GM23338 (cell line): ENCODE data around the gene RNASET2. TPM values are rescaled to one million over a fixed set of nuclear protein-coding genes. Genes with fewer than 3 reads are reported as not detected.

Experiments
- ATAC-seq: fragments of 200-7000 bp; cut with Tn5 transposase; 3 replicates; pipeline ENCODE4 v1.9.1; 2020
- DNase-seq: peaks from one replicate; pipeline ENCODE4 v3.0.0-alpha.2; 2015; ENCODE audit warnings: low spot score
- H2AFZ ChIP-seq: fragments of 200-600 bp; sonication (generic); 2 replicates; pipeline ENCODE4 v1.8.0; 2016; ENCODE audit warnings: antibody characterized with exemption, mild to moderate bottlenecking, moderate library complexity
- H3F3A ChIP-seq: fragments of 200-600 bp; sonication (generic); replicated peaks from 2 replicates; pipeline ENCODE4 v1.8.0; 2017; ENCODE audit warnings: antibody characterized with exemption, mixed run types, low read depth
- H3K27ac ChIP-seq: fragments of 200-600 bp; sonication (generic); 2 replicates; pipeline ENCODE4 v1.6.1; 2016; ENCODE audit warnings: low read depth
- H3K27me3 ChIP-seq: fragments of 200-600 bp; sonication (generic); 2 replicates; pipeline ENCODE4 v1.8.0; 2016; ENCODE audit warnings: mild to moderate bottlenecking, mixed run types, moderate library complexity; ENCODE audit not compliant: insufficient read depth
- H3K36me3 ChIP-seq: fragments of 200-600 bp; sonication (generic); 2 replicates; pipeline ENCODE4 v1.8.0; 2016; ENCODE audit warnings: mild to moderate bottlenecking; ENCODE audit not compliant: insufficient read depth
- H3K4me1 ChIP-seq: fragments of 200-600 bp; sonication (generic); 2 replicates; pipeline ENCODE4 v1.8.0; 2016; ENCODE audit warnings: mild to moderate bottlenecking, moderate library complexity; ENCODE audit not compliant: insufficient read depth
- H3K4me2 ChIP-seq: fragments of 200-600 bp; sonication (generic); 2 replicates; pipeline ENCODE4 v1.7.1; 2017; ENCODE audit warnings: mixed run types
- H3K4me3 ChIP-seq: fragments of 200-600 bp; sonication (generic); 2 replicates; pipeline ENCODE4 v1.6.1; 2016; ENCODE audit warnings: mixed run types
- H3K79me2 ChIP-seq: fragments of 200-600 bp; sonication (generic); replicated peaks from 2 replicates; pipeline ENCODE4 v1.8.0; 2017; ENCODE audit warnings: mild to moderate bottlenecking; ENCODE audit not compliant: insufficient read depth
- H3K9me2 ChIP-seq: fragments of 200-600 bp; sonication (generic); 2 replicates; pipeline ENCODE4 v1.8.0; 2017; ENCODE audit not compliant: insufficient read depth
- H4K20me1 ChIP-seq: fragments of 200-600 bp; sonication (generic); replicated peaks from 2 replicates; pipeline ENCODE4 v1.8.0; 2017; ENCODE audit warnings: mild to moderate bottlenecking; ENCODE audit not compliant: insufficient read depth
- H3K27ac Mint-ChIP-seq: 2 replicates; pipeline ENCODE4 v1.8.0; 2020; ENCODE audit warnings: inconsistent platforms, mild to moderate bottlenecking, moderate library complexity, mixed read lengths
- H3K27me3 Mint-ChIP-seq: 3 replicates; pipeline ENCODE4 v1.8.0; 2022; ENCODE audit warnings: low read depth, mild to moderate bottlenecking, moderate library complexity, mixed read lengths, inconsistent platforms; ENCODE audit not compliant: insufficient read depth, poor library complexity
- H3K36me3 Mint-ChIP-seq: 3 replicates; pipeline ENCODE4 v1.8.0; 2021; ENCODE audit warnings: low read depth, mild to moderate bottlenecking, inconsistent platforms, moderate library complexity, mixed read lengths
- H3K4me1 Mint-ChIP-seq: 3 replicates; pipeline ENCODE4 v1.8.0; 2020; ENCODE audit warnings: mild to moderate bottlenecking, inconsistent platforms, mixed read lengths
- H3K4me3 Mint-ChIP-seq: 3 replicates; pipeline ENCODE4 v1.8.0; 2021; ENCODE audit warnings: moderate library complexity, mild to moderate bottlenecking, inconsistent platforms, mixed read lengths
- H3K9me3 Mint-ChIP-seq: 3 replicates; pipeline ENCODE4 v1.8.0; 2020; ENCODE audit warnings: moderate library complexity, mild to moderate bottlenecking, inconsistent platforms, mixed read lengths
- EZH2 ChIP-seq: fragments of 200-600 bp; sonication (generic); IDR thresholded peaks from one replicate; pipeline ENCODE4 v1.8.0; 2017; ENCODE audit warnings: antibody characterized with exemption, mild to moderate bottlenecking, low read depth; ENCODE audit not compliant: unreplicated experiment
- EZH2phosphoT487 ChIP-seq: fragments of 200-600 bp; sonication (generic); IDR thresholded peaks from one replicate; pipeline ENCODE4 v1.8.1; 2018; ENCODE audit warnings: antibody characterized with exemption; ENCODE audit not compliant: unreplicated experiment
- JUNB ChIP-seq: IDR thresholded peaks from one replicate; pipeline ENCODE4 v1.6.1; 2016; ENCODE audit warnings: antibody characterized with exemption; ENCODE audit not compliant: unreplicated experiment
- NANOG ChIP-seq: IDR thresholded peaks from 2 replicates; pipeline ENCODE4 v1.6.1; 2016; ENCODE audit warnings: antibody characterized with exemption, borderline replicate concordance
- POLR2AphosphoS5 ChIP-seq: IDR thresholded peaks from 2 replicates; pipeline ENCODE4 v1.6.1; 2016; ENCODE audit warnings: antibody characterized with exemption, low read depth
- ZNF114 ChIP-seq: fragments of 250-450 bp; sonication (Bioruptor Pico); IDR thresholded peaks from 2 replicates; pipeline ENCODE4 v1.5.0; 2020; ENCODE audit warnings: mild to moderate bottlenecking, moderate library complexity
- polyA plus RNA-seq: library from polyadenylated mRNA; unstranded; fragments of >200 nt; fragmentation: Nextera tagmentation; extraction: Ambion mirVana; gene quantifications from 2 replicates; pipeline ENCODE4 v1.2.1, GENCODE V29; 2016
- total RNA-seq: library from RNA; depleted of rRNA; stranded (reverse); fragments of >200 nt; shearing (Covaris generic); gene quantifications from 2 replicates; pipeline ENCODE4 v1.2.3, GENCODE V29; 2014
- TF ChIP-seq, protein P1 (sequence below), 2 experiments: fragments of 200-600 bp in 1 of 2; sonication (generic) in 1 of 2; conservative IDR thresholded peaks; 2 replicates each; pipeline versions ENCODE4 v1.5.1 to v1.6.1; 2016 to 2017; ENCODE audit warnings: antibody characterized with exemption in 2 of 2, low read depth in 2 of 2, mild to moderate bottlenecking in 2 of 2, moderate library complexity in 1 of 2
- TF ChIP-seq, protein P2 (sequence below): fragments of 250-450 bp; sonication (Bioruptor Pico); IDR thresholded peaks from 2 replicates; pipeline ENCODE4 v1.5.0; 2020; ENCODE audit warnings: mild to moderate bottlenecking, moderate library complexity

Gene RNASET2
- total and polyA plus RNA-seq, 2 experiments from 2014 or later = 40.5 to 62.8 TPM

DNA sequence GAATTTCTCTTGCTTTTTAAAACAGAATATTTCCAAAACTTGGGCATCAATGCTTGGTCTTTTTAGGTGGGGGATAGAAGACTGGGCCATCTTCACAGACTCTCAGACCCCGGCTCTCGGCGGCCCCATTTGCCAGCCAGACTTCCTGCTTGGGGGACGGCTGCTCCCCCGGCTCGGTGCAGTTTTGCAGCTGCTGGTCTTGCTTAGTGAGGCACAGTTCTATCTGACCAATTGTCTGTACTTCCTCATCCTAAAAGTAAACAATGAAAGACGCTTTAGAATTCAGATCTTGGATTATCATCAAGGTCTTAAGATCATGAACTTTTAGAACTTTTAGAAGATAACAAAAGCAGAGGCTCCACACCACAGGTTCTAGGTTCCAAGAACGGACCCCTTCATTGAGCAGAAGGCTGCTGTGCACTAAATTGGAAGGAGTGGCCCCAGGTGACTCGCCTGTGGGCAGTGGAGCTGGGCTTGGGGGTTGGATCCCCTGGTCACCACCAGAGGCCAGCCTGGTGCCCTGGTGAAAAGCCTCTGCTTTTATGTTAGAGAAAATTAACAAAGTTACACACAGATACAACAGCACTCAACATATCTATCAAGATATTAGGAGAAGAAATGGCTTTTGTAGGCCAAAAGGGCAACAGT is 26.7 kb downstream of the RNASET2 start:
- no peaks in the 10 kb centered on the region for H4K20me1 ChIP-seq
- TF ChIP-seq ZNF114 (CRISPR knock-in tag) = no peak
- TF ChIP-seq, protein P1, sequence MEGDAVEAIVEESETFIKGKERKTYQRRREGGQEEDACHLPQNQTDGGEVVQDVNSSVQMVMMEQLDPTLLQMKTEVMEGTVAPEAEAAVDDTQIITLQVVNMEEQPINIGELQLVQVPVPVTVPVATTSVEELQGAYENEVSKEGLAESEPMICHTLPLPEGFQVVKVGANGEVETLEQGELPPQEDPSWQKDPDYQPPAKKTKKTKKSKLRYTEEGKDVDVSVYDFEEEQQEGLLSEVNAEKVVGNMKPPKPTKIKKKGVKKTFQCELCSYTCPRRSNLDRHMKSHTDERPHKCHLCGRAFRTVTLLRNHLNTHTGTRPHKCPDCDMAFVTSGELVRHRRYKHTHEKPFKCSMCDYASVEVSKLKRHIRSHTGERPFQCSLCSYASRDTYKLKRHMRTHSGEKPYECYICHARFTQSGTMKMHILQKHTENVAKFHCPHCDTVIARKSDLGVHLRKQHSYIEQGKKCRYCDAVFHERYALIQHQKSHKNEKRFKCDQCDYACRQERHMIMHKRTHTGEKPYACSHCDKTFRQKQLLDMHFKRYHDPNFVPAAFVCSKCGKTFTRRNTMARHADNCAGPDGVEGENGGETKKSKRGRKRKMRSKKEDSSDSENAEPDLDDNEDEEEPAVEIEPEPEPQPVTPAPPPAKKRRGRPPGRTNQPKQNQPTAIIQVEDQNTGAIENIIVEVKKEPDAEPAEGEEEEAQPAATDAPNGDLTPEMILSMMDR (conservative IDR thresholded peaks at IDR 0.05; ENCODE audit: low read depth in 2 of 2) = 0 out of 4 replicates have a peak, but pooled peaks of 1 of the 2 experiments have one; percentile 15
- H3K27ac Mint-ChIP-seq = no peak overlapping the region
- H3K27me3 ChIP-seq = no peaks in the 10 kb centered on the region
- H3K36me3 Mint-ChIP-seq = no peaks in the 10 kb centered on the region; the same call in 2 of the 3 replicates
- no peak overlapping the region for H3K4me3 Mint-ChIP-seq
- H3K27me3 Mint-ChIP-seq = peaks cover 6% of the 10 kb centered on the region
- no peak for ATAC-seq
- no peaks in the 10 kb centered on the region for H3K4me1 ChIP-seq
- H3K9me3 Mint-ChIP-seq = no peaks in the 10 kb centered on the region
- no peak overlapping the region for H3K4me3 ChIP-seq
- H2AFZ ChIP-seq = no peak overlapping the region
- H3K9me2 ChIP-seq = no peaks in the 10 kb centered on the region
- H3K4me2 ChIP-seq = no peak overlapping the region
- H3K4me1 Mint-ChIP-seq = peaks cover 3% of the 10 kb centered on the region; the same call in 1 of the 3 replicates
- no peaks in the 10 kb centered on the region for H3K36me3 ChIP-seq
- H3K27ac ChIP-seq = no peak overlapping the region
- no peaks in the 10 kb centered on the region for H3K79me2 ChIP-seq
- no peak for DNase-seq
- H3F3A ChIP-seq = peaks cover 7% of the 10 kb centered on the region; the same call in 1 of the 2 replicates

DNA sequence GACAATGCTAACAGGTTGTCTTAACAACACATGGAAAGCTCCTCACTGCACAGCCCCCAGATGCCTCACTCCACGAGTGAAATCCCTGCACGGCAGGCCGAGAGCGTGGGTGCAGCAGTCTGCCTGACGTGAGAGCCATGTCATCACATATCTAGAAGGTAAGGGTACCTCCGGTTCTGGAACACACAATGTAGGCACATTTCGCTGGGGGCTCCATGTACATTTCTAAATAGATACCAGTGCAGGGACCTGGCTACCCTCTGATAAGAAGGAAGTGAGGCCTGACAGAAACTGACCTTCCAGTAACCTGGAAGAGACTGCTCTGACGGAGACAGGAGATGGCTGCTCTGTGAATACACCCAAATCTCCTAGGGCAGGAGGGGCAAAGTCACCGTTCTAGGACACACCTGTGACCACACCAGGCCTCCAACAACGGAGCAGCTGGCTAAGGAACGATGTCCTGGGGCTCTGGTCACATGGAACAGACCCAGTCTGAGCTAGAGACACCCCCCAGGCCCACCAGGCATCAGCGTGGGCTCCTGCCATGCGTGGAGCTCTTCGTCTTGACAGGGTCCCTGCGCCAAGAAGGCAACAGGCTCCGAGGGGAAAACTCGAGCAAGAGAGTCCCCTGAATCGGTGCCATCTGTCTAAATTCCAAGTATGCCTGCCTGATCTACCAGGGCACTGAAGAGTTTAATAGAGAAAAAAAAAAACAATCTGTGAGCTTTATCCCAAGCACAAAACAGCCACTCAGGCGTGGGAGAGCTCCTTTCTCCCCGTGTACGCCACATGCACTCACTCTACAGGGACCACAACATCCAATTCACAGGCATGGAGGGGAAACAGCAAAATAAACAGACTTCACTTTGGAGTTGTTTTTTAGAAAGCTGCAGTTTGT is 27.5 kb downstream of the RNASET2 start:
- Histone ChIP-seq H3K27ac (no peak overlapping the region), H3F3A (peaks cover 7% of the 10 kb centered on the region; the same call in 1 of the 2 replicates), H3K4me1 (no peaks in the 10 kb centered on the region), H2AFZ (no peak overlapping the region), H3K36me3 (no peaks in the 10 kb centered on the region), H3K79me2 (no peaks in the 10 kb centered on the region), H3K27me3 (no peaks in the 10 kb centered on the region), H3K4me2 (no peak overlapping the region), H4K20me1 (no peaks in the 10 kb centered on the region), H3K9me2 (no peaks in the 10 kb centered on the region), H3K4me3 (no peak overlapping the region)
- ATAC-seq = no peak
- Mint-ChIP-seq H3K36me3 (no peaks in the 10 kb centered on the region; the same call in 2 of the 3 replicates), H3K27me3 (peaks cover 6% of the 10 kb centered on the region), H3K4me3 (no peak overlapping the region), H3K9me3 (no peaks in the 10 kb centered on the region), H3K4me1 (peaks cover 3% of the 10 kb centered on the region; the same call in 1 of the 3 replicates), H3K27ac (no peak overlapping the region)
- no peak for DNase-seq
- TF ChIP-seq JUNB = no peak
- TF ChIP-seq EZH2phosphoT487 = no peak
- TF ChIP-seq, protein P2, sequence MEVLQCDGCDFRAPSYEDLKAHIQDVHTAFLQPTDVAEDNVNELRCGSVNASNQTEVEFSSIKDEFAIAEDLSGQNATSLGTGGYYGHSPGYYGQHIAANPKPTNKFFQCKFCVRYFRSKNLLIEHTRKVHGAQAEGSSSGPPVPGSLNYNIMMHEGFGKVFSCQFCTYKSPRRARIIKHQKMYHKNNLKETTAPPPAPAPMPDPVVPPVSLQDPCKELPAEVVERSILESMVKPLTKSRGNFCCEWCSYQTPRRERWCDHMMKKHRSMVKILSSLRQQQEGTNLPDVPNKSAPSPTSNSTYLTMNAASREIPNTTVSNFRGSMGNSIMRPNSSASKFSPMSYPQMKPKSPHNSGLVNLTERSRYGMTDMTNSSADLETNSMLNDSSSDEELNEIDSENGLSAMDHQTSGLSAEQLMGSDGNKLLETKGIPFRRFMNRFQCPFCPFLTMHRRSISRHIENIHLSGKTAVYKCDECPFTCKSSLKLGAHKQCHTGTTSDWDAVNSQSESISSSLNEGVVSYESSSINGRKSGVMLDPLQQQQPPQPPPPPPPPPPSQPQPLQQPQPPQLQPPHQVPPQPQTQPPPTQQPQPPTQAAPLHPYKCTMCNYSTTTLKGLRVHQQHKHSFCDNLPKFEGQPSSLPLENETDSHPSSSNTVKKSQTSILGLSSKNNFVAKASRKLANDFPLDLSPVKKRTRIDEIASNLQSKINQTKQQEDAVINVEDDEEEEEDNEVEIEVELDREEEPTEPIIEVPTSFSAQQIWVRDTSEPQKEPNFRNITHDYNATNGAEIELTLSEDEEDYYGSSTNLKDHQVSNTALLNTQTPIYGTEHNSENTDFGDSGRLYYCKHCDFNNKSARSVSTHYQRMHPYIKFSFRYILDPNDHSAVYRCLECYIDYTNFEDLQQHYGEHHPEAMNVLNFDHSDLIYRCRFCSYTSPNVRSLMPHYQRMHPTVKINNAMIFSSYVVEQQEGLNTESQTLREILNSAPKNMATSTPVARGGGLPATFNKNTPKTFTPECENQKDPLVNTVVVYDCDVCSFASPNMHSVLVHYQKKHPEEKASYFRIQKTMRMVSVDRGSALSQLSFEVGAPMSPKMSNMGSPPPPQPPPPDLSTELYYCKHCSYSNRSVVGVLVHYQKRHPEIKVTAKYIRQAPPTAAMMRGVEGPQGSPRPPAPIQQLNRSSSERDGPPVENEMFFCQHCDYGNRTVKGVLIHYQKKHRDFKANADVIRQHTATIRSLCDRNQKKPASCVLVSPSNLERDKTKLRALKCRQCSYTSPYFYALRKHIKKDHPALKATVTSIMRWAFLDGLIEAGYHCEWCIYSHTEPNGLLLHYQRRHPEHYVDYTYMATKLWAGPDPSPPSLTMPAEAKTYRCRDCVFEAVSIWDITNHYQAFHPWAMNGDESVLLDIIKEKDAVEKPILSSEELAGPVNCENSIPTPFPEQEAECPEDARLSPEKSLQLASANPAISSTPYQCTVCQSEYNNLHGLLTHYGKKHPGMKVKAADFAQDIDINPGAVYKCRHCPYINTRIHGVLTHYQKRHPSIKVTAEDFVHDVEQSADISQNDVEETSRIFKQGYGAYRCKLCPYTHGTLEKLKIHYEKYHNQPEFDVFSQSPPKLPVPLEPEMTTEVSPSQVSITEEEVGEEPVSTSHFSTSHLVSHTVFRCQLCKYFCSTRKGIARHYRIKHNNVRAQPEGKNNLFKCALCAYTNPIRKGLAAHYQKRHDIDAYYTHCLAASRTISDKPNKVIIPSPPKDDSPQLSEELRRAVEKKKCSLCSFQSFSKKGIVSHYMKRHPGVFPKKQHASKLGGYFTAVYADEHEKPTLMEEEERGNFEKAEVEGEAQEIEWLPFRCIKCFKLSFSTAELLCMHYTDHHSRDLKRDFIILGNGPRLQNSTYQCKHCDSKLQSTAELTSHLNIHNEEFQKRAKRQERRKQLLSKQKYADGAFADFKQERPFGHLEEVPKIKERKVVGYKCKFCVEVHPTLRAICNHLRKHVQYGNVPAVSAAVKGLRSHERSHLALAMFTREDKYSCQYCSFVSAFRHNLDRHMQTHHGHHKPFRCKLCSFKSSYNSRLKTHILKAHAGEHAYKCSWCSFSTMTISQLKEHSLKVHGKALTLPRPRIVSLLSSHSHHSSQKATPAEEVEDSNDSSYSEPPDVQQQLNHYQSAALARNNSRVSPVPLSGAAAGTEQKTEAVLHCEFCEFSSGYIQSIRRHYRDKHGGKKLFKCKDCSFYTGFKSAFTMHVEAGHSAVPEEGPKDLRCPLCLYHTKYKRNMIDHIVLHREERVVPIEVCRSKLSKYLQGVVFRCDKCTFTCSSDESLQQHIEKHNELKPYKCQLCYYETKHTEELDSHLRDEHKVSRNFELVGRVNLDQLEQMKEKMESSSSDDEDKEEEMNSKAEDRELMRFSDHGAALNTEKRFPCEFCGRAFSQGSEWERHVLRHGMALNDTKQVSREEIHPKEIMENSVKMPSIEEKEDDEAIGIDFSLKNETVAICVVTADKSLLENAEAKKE (CRISPR knock-in tag) = no peak
- TF ChIP-seq POLR2AphosphoS5 = no peak
- TF ChIP-seq NANOG = no peak
- no peak for TF ChIP-seq EZH2
